HEK293T (cell line): ENCODE data around the gene TBX5.

ENCODE experiments used
- ARNT ChIP-seq: fragments of 450-650 bp; IDR thresholded peaks from 2 replicates; pipeline ENCODE4 v1.6.1; 2017; ENCODE audit warnings: mild to moderate bottlenecking
- BHLHE40 ChIP-seq: fragments of 450-650 bp; IDR thresholded peaks from 2 replicates; pipeline ENCODE4 v1.6.1; 2016; ENCODE audit warnings: mild to moderate bottlenecking, moderate library complexity, borderline replicate concordance
- ELF4 ChIP-seq: fragments of 450-650 bp; IDR thresholded peaks from 2 replicates; pipeline ENCODE4 v1.6.1; 2017; ENCODE audit warnings: antibody characterized with exemption
- FOXK2 ChIP-seq: fragments of 450-650 bp; IDR thresholded peaks from 2 replicates; pipeline ENCODE4 v1.6.1; 2016; ENCODE audit warnings: mild to moderate bottlenecking
- FOXM1 ChIP-seq: fragments of 450-650 bp; IDR thresholded peaks from 2 replicates; pipeline ENCODE4 v1.6.1; 2017; ENCODE audit warnings: mild to moderate bottlenecking, borderline replicate concordance
- HDGF ChIP-seq: fragments of 450-650 bp; IDR thresholded peaks from 2 replicates; pipeline ENCODE4 v1.6.1; 2017; ENCODE audit warnings: antibody characterized with exemption, borderline replicate concordance
- L3MBTL2 ChIP-seq: fragments of 450-650 bp; conservative IDR thresholded peaks from 2 replicates; pipeline ENCODE4 v1.6.1; 2016; ENCODE audit warnings: mild to moderate bottlenecking
- LEF1 ChIP-seq: fragments of 450-650 bp; IDR thresholded peaks from 2 replicates; pipeline ENCODE4 v1.6.1; 2017; ENCODE audit warnings: mild to moderate bottlenecking, borderline replicate concordance
- PKNOX1 ChIP-seq: fragments of 450-650 bp; IDR thresholded peaks from 2 replicates; pipeline ENCODE4 v1.6.1; 2016
- SP1 ChIP-seq: fragments of 450-650 bp; IDR thresholded peaks from 2 replicates; pipeline ENCODE4 v1.6.1; 2017
- SUZ12 ChIP-seq: fragments of 450-650 bp; IDR thresholded peaks from 2 replicates; pipeline ENCODE4 v1.6.1; 2016; ENCODE audit warnings: mild to moderate bottlenecking
- ZNF384 ChIP-seq: fragments of 450-650 bp; IDR thresholded peaks from 2 replicates; pipeline ENCODE4 v1.6.1; 2016

- TF ChIP-seq ELF4 (no peak), FOXM1 (no peak), HDGF (no peak), ZNF384 (no peak), BHLHE40 (no peak), SUZ12 (no peak), FOXK2 (no peak), PKNOX1 (no peak), L3MBTL2 (no peak), ARNT (no peak), LEF1 (no peak), SP1 (no peak)
Measured at GRCh38 chr12:114341635-114342034, 64.3 kb downstream of the TBX5 start.
